ENCODE data around the gene CFAP20.

- TF ChIP-seq, protein P1, sequence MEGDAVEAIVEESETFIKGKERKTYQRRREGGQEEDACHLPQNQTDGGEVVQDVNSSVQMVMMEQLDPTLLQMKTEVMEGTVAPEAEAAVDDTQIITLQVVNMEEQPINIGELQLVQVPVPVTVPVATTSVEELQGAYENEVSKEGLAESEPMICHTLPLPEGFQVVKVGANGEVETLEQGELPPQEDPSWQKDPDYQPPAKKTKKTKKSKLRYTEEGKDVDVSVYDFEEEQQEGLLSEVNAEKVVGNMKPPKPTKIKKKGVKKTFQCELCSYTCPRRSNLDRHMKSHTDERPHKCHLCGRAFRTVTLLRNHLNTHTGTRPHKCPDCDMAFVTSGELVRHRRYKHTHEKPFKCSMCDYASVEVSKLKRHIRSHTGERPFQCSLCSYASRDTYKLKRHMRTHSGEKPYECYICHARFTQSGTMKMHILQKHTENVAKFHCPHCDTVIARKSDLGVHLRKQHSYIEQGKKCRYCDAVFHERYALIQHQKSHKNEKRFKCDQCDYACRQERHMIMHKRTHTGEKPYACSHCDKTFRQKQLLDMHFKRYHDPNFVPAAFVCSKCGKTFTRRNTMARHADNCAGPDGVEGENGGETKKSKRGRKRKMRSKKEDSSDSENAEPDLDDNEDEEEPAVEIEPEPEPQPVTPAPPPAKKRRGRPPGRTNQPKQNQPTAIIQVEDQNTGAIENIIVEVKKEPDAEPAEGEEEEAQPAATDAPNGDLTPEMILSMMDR (IDR thresholded peaks at IDR 0.05; ENCODE audit: poor library complexity, severe bottlenecking), result no peak
- TF ChIP-seq EP300 (conservative IDR thresholded peaks at IDR 0.05; ENCODE audit: poor library complexity, severe bottlenecking) (no peak), POLR2AphosphoS5 (IDR thresholded peaks at IDR 0.05) (no peak), REST (IDR thresholded peaks at IDR 0.05; ENCODE audit: borderline replicate concordance) (no peak), MXI1 (conservative IDR thresholded peaks at IDR 0.05; ENCODE audit: poor library complexity, severe bottlenecking) (no peak)
These were observed 13.1 kb downstream of the CFAP20 start for GRCh38 chr16:58116081-58116480.
